Gastroesophageal sphincter (tissue), 4 donors: ENCODE data around the gene BAIAP3. TPM values are rescaled to one million over a fixed set of nuclear protein-coding genes. Genes with fewer than 3 reads are reported as not detected.

Experiments
- ATAC-seq: fragments of 150-250 bp; one replicate; pipeline ENCODE4 v1.9.1; 2016; ENCODE audit warnings: mild to moderate bottlenecking, moderate library complexity
- H3K27ac ChIP-seq, 4 donors: fragments of 200-600 bp; sonication (generic) in 3 of 4; 1 replicate in 3 of 4; 2 replicates in 1 of 4; pipeline ENCODE4 v1.5.1; 2016 to 2019
- H3K27me3 ChIP-seq: fragments of 200-600 bp; sonication (generic); one replicate; pipeline ENCODE4 v1.5.1; 2019
- H3K36me3 ChIP-seq, 2 donors: fragments of 200-600 bp; sonication (generic); one replicate each; pipeline ENCODE4 v1.5.1; 2019; ENCODE audit warnings: control low read depth in 1 of 2
- H3K4me1 ChIP-seq, 3 donors: fragments of 200-600 bp; sonication (generic); 1 replicate in 2 of 3; 2 replicates in 1 of 3; pipeline ENCODE4 v1.5.1; 2016 to 2019; ENCODE audit warnings: control low read depth in 2 of 3
- H3K4me3 ChIP-seq, 2 donors: fragments of 200-600 bp; sonication (generic); one replicate each; pipeline ENCODE4 v1.5.1; 2019; ENCODE audit warnings: mild to moderate bottlenecking in 1 of 2, moderate library complexity in 1 of 2
- H3K9me3 ChIP-seq, 3 donors: fragments of 200-600 bp; sonication (generic); one replicate each; pipeline ENCODE4 v1.5.1; 2017 to 2019; ENCODE audit warnings: control low read depth in 2 of 3
- EP300 ChIP-seq: sonication (generic); formaldehyde crosslinking; IDR thresholded peaks from one replicate; pipeline ENCODE4 v1.6.1; 2017; ENCODE audit warnings: antibody characterized with exemption, mild to moderate bottlenecking
- POLR2A ChIP-seq, 2 donors: fragments of 450-650 bp; IDR thresholded peaks; one replicate each; pipeline ENCODE4 v1.6.1; 2017; ENCODE audit warnings: antibody characterized with exemption in 2 of 2, mild to moderate bottlenecking in 2 of 2, moderate library complexity in 1 of 2
- POLR2AphosphoS5 ChIP-seq: sonication (generic); formaldehyde crosslinking; IDR thresholded peaks from one replicate; pipeline ENCODE4 v1.6.1; 2017; ENCODE audit warnings: antibody characterized with exemption
- WGBS, 2 donors: methylation state at CpG; one replicate each; pipeline ENCODE4 v1.1.5; 2018; ENCODE audit warnings: low coverage in 1 of 2; 5-methylcytosine and 5-hydroxymethylcytosine counted together
- total RNA-seq, 4 donors: library from RNA; depleted of rRNA; stranded (reverse); fragments of >200 nt; gene quantifications; one replicate each; pipeline ENCODE4 v1.1.0, GENCODE V29; 2016
- TF ChIP-seq, protein P1 (sequence below), 4 experiments: fragments of 200-600 bp in 2 of 4; fragments of 450-650 bp in 2 of 4; sonication (generic) in 1 of 4; IDR thresholded peaks; one replicate each; pipeline ENCODE4 v1.5.1; 2017 to 2019; ENCODE audit warnings: antibody characterized with exemption in 4 of 4, mild to moderate bottlenecking in 2 of 4, moderate library complexity in 2 of 4

Gene BAIAP3
- total RNA-seq, 4 donors from 2014 or later, result 1.1 to 14.2 (median 3.0) TPM

DNA sequence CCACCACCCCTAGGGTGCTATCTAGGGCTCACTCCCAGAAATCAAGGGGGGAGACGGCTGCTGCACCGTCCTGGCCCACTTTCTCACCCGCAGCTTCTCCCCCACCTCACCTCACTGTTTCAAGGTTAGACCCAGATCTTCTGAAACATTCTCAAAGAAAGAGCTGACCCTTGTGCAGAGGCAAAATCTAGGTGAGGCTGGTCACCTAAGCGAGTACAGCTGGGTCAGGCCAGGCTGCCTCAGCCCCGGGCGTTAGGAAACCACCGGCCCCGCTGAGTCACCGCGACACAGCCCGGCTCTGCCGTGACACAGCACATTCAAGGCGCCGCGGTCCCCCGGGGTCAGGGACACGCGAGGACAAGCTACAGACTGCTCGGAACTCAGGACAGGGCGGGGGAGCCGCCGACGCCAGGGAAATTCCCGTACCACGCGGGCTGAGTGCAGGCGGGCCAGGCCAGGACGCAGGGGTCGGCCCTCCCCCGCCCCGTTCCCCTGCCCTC lies 45.4 kb downstream of the BAIAP3 start:
- H3K27ac ChIP-seq, result peak overlapping the region; percentile 19 to 77 (median 60)
- TF ChIP-seq POLR2AphosphoS5, result peak; percentile 85
- peak in 1 of 2 donors; percentile 14 for TF ChIP-seq POLR2A (IDR thresholded peaks at IDR 0.05)
- no peak for TF ChIP-seq EP300
- H3K36me3 ChIP-seq, result peaks cover 0 to 74% of the 10 kb centered on the region in 2 donors
- no CpG with 5 or more reads among the region's 31 CpGs for WGBS, 2 donors
- no peaks in the 10 kb centered on the region for H3K9me3 ChIP-seq
- peak; percentile 86 for ATAC-seq
- H3K4me3 ChIP-seq, result peak overlapping the region; percentile 30 to 60
- no peaks in the 10 kb centered on the region for H3K27me3 ChIP-seq
- H3K4me1 ChIP-seq, result peaks cover 0 to 29% (median 10%) of the 10 kb centered on the region in 3 donors

DNA sequence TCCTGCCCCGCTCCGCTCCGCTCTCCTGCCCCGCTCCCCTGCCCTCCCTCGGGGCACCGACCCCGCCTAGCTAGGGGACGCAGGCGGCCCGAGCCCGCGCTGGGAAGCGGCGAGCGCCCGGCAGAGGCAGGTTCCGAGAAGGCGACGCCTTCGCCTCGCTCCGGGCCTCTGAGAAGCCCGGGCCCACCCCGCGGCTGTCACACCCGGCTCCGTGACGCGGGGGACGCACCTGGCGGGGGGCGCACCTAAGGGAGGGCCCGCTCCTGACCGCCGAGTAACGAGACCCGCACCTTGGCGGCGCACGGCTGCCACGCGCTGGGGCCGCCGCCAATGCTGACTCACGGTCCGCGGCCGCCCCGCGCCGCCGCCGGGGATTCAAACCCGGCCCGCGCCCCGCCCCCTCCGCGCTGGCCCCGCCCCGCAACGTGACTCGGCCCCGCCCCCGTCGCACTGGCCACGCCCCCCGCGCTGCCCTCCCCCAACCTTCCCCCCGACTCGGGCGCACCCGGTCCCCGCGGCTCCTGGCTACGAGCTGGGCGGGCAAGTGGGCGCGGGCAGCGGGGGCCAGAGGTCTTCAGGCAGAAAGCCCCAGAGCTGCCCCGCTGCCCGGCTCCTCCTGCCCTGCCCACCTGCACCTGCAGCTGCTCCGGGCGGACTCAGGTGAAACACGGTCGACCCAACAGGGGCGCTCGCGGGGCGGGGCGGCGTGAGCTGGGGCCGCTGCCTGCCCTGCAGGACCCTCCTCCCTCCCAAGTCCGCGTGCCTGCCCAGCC lies 46.0 kb downstream of the BAIAP3 start:
- H3K9me3 ChIP-seq, result no peaks in the 10 kb centered on the region
- WGBS, 2 donors, result no CpG with 5 or more reads among the region's 95 CpGs
- H3K27ac ChIP-seq, result peak overlapping the region; percentile 19 to 77 (median 60)
- H3K4me3 ChIP-seq, result peak overlapping the region; percentile 30 to 60
- no peaks in the 10 kb centered on the region for H3K27me3 ChIP-seq
- H3K36me3 ChIP-seq, result peaks cover 0 to 75% of the 10 kb centered on the region in 2 donors
- ATAC-seq, result peak; percentile 75
- H3K4me1 ChIP-seq, result peaks cover 0 to 29% (median 10%) of the 10 kb centered on the region in 3 donors
- no peak for TF ChIP-seq POLR2A (IDR thresholded peaks at IDR 0.05)
- TF ChIP-seq, protein P1, sequence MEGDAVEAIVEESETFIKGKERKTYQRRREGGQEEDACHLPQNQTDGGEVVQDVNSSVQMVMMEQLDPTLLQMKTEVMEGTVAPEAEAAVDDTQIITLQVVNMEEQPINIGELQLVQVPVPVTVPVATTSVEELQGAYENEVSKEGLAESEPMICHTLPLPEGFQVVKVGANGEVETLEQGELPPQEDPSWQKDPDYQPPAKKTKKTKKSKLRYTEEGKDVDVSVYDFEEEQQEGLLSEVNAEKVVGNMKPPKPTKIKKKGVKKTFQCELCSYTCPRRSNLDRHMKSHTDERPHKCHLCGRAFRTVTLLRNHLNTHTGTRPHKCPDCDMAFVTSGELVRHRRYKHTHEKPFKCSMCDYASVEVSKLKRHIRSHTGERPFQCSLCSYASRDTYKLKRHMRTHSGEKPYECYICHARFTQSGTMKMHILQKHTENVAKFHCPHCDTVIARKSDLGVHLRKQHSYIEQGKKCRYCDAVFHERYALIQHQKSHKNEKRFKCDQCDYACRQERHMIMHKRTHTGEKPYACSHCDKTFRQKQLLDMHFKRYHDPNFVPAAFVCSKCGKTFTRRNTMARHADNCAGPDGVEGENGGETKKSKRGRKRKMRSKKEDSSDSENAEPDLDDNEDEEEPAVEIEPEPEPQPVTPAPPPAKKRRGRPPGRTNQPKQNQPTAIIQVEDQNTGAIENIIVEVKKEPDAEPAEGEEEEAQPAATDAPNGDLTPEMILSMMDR (IDR thresholded peaks at IDR 0.05), result peak in 1 of 4 experiments; percentile 10

DNA sequence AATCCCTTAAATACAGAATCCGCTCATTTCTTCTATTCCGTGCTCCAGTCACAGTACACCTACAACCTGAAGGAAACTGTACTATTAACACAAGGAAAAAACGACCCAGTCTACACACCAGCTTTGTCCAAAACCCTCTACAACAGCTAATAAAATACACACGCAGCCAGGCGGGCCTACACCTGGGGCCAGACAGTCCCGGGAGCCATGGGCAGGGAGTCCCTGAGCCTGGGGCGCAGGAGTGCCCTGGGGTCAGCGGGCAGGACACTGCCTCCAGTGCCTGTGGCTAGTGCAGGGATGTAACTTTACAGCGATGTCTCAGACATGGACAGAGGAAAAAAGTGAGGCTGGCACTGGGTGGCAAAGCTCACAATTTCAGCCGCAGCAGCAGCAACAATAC lies 46.8 kb downstream of the BAIAP3 start:
- no peak for ATAC-seq
- no peak overlapping the region for H3K27ac ChIP-seq
- peaks cover 0 to 29% (median 10%) of the 10 kb centered on the region in 3 donors for H3K4me1 ChIP-seq
- no peaks in the 10 kb centered on the region for H3K27me3 ChIP-seq
- no peaks in the 10 kb centered on the region for H3K9me3 ChIP-seq
- H3K4me3 ChIP-seq, result no peak overlapping the region
- TF ChIP-seq POLR2AphosphoS5, result no peak
- no peak for TF ChIP-seq POLR2A (IDR thresholded peaks at IDR 0.05)
- no peak for TF ChIP-seq EP300
- TF ChIP-seq, protein P1 (IDR thresholded peaks at IDR 0.05), result no peak
- WGBS, 2 donors, result 71 to 84% methylated on average over 3 to 4 of the region's 10 CpGs
- peaks cover 0 to 75% of the 10 kb centered on the region in 2 donors for H3K36me3 ChIP-seq

DNA sequence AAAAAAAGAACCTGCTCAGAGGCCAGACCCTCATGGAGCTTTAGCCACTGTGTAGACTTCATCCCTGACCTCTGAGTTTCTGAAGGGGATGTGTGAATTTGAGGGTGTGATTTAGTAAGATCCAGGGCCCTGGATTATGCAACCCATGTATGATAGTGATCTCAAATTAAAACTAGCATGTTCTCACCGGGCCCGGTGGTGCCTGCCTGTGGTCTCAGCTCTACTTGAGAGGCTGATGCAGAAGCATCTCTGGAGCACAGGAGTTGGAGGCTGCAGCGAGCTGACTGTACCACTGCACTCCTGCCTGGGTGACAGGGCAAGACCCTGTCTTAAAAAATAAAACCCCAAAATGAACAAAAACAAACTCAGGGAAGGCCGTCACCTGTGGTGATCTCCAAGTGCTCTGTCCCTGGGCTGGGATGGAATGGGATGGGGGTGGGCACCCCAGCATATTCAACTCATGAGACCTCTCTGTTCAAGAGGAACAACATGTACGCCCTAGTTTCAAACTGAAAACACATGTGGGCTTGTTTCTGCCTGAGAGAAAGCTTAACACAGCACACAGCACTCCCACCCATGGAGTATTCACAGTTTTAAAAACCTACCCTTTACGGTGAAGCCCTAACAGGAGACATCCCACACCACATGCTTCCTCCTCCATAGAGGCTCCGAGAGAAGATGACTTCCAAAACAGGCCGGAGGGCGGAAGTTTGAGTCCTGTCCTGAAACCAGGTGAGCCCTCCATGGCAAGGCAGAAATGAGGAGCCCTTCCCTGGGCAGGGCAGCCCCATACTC lies 48.4 kb downstream of the BAIAP3 start:
- Histone ChIP-seq H3K4me1 (peaks cover 0 to 29% (median 10%) of the 10 kb centered on the region in 3 donors), H3K4me3 (no peak overlapping the region), H3K27me3 (no peaks in the 10 kb centered on the region), H3K27ac (no peak overlapping the region), H3K9me3 (no peaks in the 10 kb centered on the region), H3K36me3 (peaks cover 0 to 75% of the 10 kb centered on the region in 2 donors)
- ATAC-seq, result no peak
- WGBS, 2 donors, result 97 to 100% methylated on average over 2 to 7 of the region's 9 CpGs
- TF ChIP-seq POLR2AphosphoS5 (no peak), POLR2A (IDR thresholded peaks at IDR 0.05) (no peak), EP300 (no peak)
- TF ChIP-seq, protein P1 (IDR thresholded peaks at IDR 0.05), result no peak

DNA sequence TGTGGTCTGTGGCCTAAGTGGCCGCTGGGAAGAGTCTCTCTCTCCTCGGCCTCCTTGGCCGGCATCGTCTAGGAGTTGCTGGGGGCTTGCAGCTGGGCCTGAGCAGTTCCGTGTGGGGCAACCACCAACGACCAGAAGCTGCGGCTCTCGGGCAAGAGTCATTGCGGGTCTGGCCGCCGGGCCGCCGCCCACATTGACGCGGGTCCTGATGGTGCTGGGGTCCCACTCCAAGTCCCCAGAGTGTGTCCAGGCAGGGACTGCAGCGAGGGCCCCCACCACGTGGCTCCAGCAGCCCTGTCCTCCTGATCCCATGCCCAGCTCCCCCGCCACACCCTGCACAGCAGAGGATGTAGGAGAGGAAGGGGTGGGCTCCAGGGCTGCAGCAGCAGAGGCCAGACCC lies 50.1 kb downstream of the BAIAP3 start:
- no peak overlapping the region for H3K27ac ChIP-seq
- no peak for ATAC-seq
- no peak overlapping the region for H3K4me3 ChIP-seq
- no peaks in the 10 kb centered on the region for H3K27me3 ChIP-seq
- H3K9me3 ChIP-seq, result no peaks in the 10 kb centered on the region
- H3K4me1 ChIP-seq, result peaks cover 0 to 17% (median 9%) of the 10 kb centered on the region in 3 donors
- WGBS, 2 donors, result 89% methylated on average over 11 of the region's 18 CpGs; no CpG with 5 or more reads in 1 of the 2 donors
- TF ChIP-seq, protein P1 (IDR thresholded peaks at IDR 0.05), result no peak
- TF ChIP-seq EP300 (no peak), POLR2AphosphoS5 (no peak), POLR2A (IDR thresholded peaks at IDR 0.05) (no peak)
- H3K36me3 ChIP-seq, result peaks cover 0 to 84% of the 10 kb centered on the region in 2 donors
